Colonic mucosa (tissue), 4 donors: Measurements from ENCODE around the gene SSMEM1. TPM values are rescaled to one million over a fixed set of nuclear protein-coding genes. Genes with fewer than 3 reads are reported as not detected.

ENCODE experiments used
- DNase-seq: peaks from one replicate; pipeline ENCODE4 v3.0.0-alpha.2; 2020
- H3K27ac ChIP-seq: fragments of 200-600 bp; one replicate; pipeline ENCODE4 v1.8.0; 2021
- H3K27me3 ChIP-seq: fragments of 200-600 bp; one replicate; pipeline ENCODE4 v1.8.0; 2021
- H3K36me3 ChIP-seq: fragments of 200-600 bp; one replicate; pipeline ENCODE4 v1.8.0; 2021
- H3K4me1 ChIP-seq: fragments of 200-600 bp; one replicate; pipeline ENCODE4 v1.8.0; 2021; ENCODE audit warnings: mild to moderate bottlenecking
- H3K4me3 ChIP-seq: fragments of 200-600 bp; one replicate; pipeline ENCODE4 v1.8.0; 2021
- H3K9ac ChIP-seq, 2 donors: one replicate each; pipeline ENCODE4 v1.7.0; 2013; ENCODE audit warnings: control low read depth in 2 of 2, low read depth in 2 of 2, low read length in 2 of 2
- H3K9me3 ChIP-seq: fragments of 200-600 bp; one replicate; pipeline ENCODE4 v1.8.0; 2021
- CTCF ChIP-seq: fragments of 200-600 bp; IDR thresholded peaks from one replicate; pipeline ENCODE4 v1.8.0; 2022; ENCODE audit warnings: antibody characterized with exemption, mild to moderate bottlenecking
- intact Hi-C: fragments of 100-400 bp; cut with DNase I; formaldehyde crosslinking; loops from one replicate; pipeline ENCODE4 v1.14.1; 2022
- total RNA-seq, 2 donors: library from RNA; stranded (reverse); fragmentation: NEBNext Ultra II Directional in 1 of 2; extraction: Animal tissue kit (Norgen Biotek cat#: 25700) in 1 of 2; gene quantifications; one replicate each; pipeline ENCODE4 v1.2.1, GENCODE V29; 2021
- donor health status: healthy.
- donor health status: DM: no; HTN: no; CAD: no.
- donor health status: DM: no; HTN: no; CAD: no.

The SSMEM1 gene
- not detected for total RNA-seq

GRCh38 chr7:130207642-130208041, at the start of gene SSMEM1:
Gene SSMEM1 (plus strand): TSS chr7:130207860. CDS start chr7:130207911, 51 bp downstream.
- Histone ChIP-seq H3K27me3 (no peaks in the 10 kb centered on the region), H3K9me3 (no peaks in the 10 kb centered on the region), H3K9ac (no peak within 1 kb of the TSS), H3K36me3 (no peaks in the 10 kb centered on the region), H3K4me1 (no peaks in the 10 kb centered on the region), H3K4me3 (no peak within 1 kb of the TSS), H3K27ac (no peak within 1 kb of the TSS)
- no peak for DNase-seq
- no peak for TF ChIP-seq CTCF
- intact Hi-C loops: loop anchor here (5.0 kb wide), 1 partner anchor 135 kb away; the partner anchor contains the start of gene KLHDC10

- Histone ChIP-seq H3K4me1 (no peaks in the 10 kb centered on the region), H3K9me3 (no peaks in the 10 kb centered on the region), H3K4me3 (no peak overlapping the region), H3K36me3 (no peaks in the 10 kb centered on the region), H3K27ac (no peak overlapping the region), H3K9ac (no peak overlapping the region), H3K27me3 (no peaks in the 10 kb centered on the region)
- intact Hi-C loops: no loop called here
- no peak for TF ChIP-seq CTCF
- DNase-seq: no peak
Observed at GRCh38 chr7:130160023-130160422, 47.6 kb upstream of the SSMEM1 start.

GRCh38 chr7:130160455-130160854, 47.2 kb upstream of the SSMEM1 start:
- no peaks in the 10 kb centered on the region for H3K4me1 ChIP-seq
- no peaks in the 10 kb centered on the region for H3K27me3 ChIP-seq
- intact Hi-C loops: no loop called here
- no peak for DNase-seq
- no peak overlapping the region for H3K27ac ChIP-seq
- no peaks in the 10 kb centered on the region for H3K36me3 ChIP-seq
- H3K9me3 ChIP-seq: no peaks in the 10 kb centered on the region
- no peak overlapping the region for H3K9ac ChIP-seq
- no peak for TF ChIP-seq CTCF
- H3K4me3 ChIP-seq: no peak overlapping the region

GRCh38 chr7:130162196-130162595, 45.5 kb upstream of the SSMEM1 start:
- Histone ChIP-seq H3K4me1 (no peaks in the 10 kb centered on the region), H3K4me3 (no peak overlapping the region), H3K27ac (no peak overlapping the region), H3K9ac (no peak overlapping the region), H3K27me3 (no peaks in the 10 kb centered on the region), H3K36me3 (no peaks in the 10 kb centered on the region), H3K9me3 (no peaks in the 10 kb centered on the region)
- no peak for TF ChIP-seq CTCF
- intact Hi-C loops: no loop called here
- DNase-seq: no peak

- Histone ChIP-seq H3K27me3 (no peaks in the 10 kb centered on the region), H3K27ac (no peak overlapping the region), H3K4me1 (no peaks in the 10 kb centered on the region), H3K9me3 (no peaks in the 10 kb centered on the region), H3K4me3 (no peak overlapping the region), H3K9ac (no peak overlapping the region), H3K36me3 (peaks cover 9% of the 10 kb centered on the region)
- no peak for TF ChIP-seq CTCF
- no peak for DNase-seq
- intact Hi-C loops: no loop called here
Observed at GRCh38 chr7:130174237-130174959, 33.3 kb upstream of the SSMEM1 start.
